NT2/D1 (cell line): ENCODE results near the gene DPP6.
"Not testable (repeated sequence)": the region's sequence is repeated elsewhere in the genome, so short reads cannot be mapped to it uniquely, and the experiment has no call there.

ENCODE experiments used
- SUZ12 ChIP-seq: IDR thresholded peaks from 2 replicates; pipeline ENCODE4 v1.6.1; 2011; ENCODE audit not compliant: insufficient read length, insufficient read depth; ENCODE audit errors: extremely low read depth
- YY1 ChIP-seq: IDR thresholded peaks from 2 replicates; pipeline ENCODE4 v1.6.1; 2011; ENCODE audit not compliant: insufficient read length, insufficient read depth
- ZNF274 ChIP-seq: IDR thresholded peaks from 2 replicates; pipeline ENCODE4 v1.6.1; 2011; ENCODE audit warnings: mild to moderate bottlenecking, low read depth, low read length

DNA sequence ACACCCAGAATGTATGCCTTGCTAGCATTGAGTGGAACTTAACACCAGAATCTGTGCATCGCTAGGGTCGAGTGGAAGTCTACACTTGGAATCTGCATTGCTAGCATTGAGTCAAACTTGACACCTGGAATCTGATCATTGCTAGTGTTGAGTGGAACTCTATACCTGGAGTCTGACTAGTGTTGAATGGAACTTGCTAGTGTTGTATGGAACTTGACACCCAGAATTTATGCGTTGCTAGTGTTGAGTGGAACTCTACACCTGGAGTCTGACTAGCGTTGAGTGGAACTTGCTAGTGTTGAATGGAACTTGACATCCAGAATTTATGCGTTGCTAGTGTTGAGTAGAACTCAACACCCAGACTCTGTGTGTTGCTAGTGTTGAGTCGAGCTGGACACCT is 110.7 kb downstream of the DPP6 start:
- not testable (repeated sequence) for TF ChIP-seq YY1, ZNF274, SUZ12
